Measurements from ENCODE around the gene PI4KA. TPM values are rescaled to one million over a fixed set of nuclear protein-coding genes. Genes with fewer than 3 reads are reported as not detected.

PI4KA gene
- total and polyA plus RNA-seq, 5 donors from 2014 or later, result 38.9 to 182 (median 44.5) TPM

- H3K9me3 ChIP-seq (ENCODE audit: control insufficient read depth in 2 of 2, low read length in 2 of 2), result no peaks in the 10 kb centered on the region
- no peaks in the 10 kb centered on the region for H3K27me3 Mint-ChIP-seq
- no peaks in the 10 kb centered on the region for H3K9me3 Mint-ChIP-seq
- ATAC-seq (ENCODE audit: low read depth in 2 of 2) (no peak), DNase-seq (no peak)
- H3K27ac Mint-ChIP-seq, result no peak overlapping the region
- no peak overlapping the region for H3K4me3 ChIP-seq (ENCODE audit: low read depth, low read length)
- peaks cover 0 to 8% (median 4%) of the 10 kb centered on the region in 4 donors for H3K4me1 Mint-ChIP-seq
- no peaks in the 10 kb centered on the region for H3K27me3 ChIP-seq (ENCODE audit: control insufficient read depth, insufficient read depth, low read length)
- H3K27ac ChIP-seq (ENCODE audit: insufficient read depth, low read length, poor library complexity, severe bottlenecking), result no peak overlapping the region
- H3K4me1 ChIP-seq (ENCODE audit: control insufficient read depth, insufficient read depth, low read length, poor library complexity, severe bottlenecking), result no peaks in the 10 kb centered on the region
- no peak overlapping the region for H3K4me3 Mint-ChIP-seq
- H3K36me3 ChIP-seq (ENCODE audit: control insufficient read depth, insufficient read depth, low read length), result peaks cover 76% of the 10 kb centered on the region
- H3K36me3 Mint-ChIP-seq, result peaks cover 41% of the 10 kb centered on the region
Observed at GRCh38 chr22:20745119-20745518, 113.5 kb downstream of the PI4KA start.

GRCh38 chr22:20744456-20744855 lies 114.2 kb downstream of the PI4KA start:
- ATAC-seq (ENCODE audit: low read depth in 2 of 2), result no peak
- DNase-seq, result no peak

GRCh38 chr22:20742764-20743163 lies 115.8 kb downstream of the PI4KA start:
- DNase-seq (no peak), ATAC-seq (ENCODE audit: low read depth in 2 of 2) (no peak)
- Mint-ChIP-seq H3K27me3 (no peaks in the 10 kb centered on the region), H3K4me1 (peaks cover 0 to 10% (median 6%) of the 10 kb centered on the region in 4 donors), H3K9me3 (peaks cover 0 to 1% (median 0%) of the 10 kb centered on the region in 7 donors), H3K4me3 (no peak overlapping the region), H3K27ac (peak overlapping the region in 1 of 3 donors; percentile 48), H3K36me3 (peaks cover 37% of the 10 kb centered on the region)
- H3K4me1 ChIP-seq (ENCODE audit: control insufficient read depth, insufficient read depth, low read length, poor library complexity, severe bottlenecking), result no peaks in the 10 kb centered on the region
- no peaks in the 10 kb centered on the region for H3K9me3 ChIP-seq (ENCODE audit: control insufficient read depth in 2 of 2, low read length in 2 of 2)
- H3K27ac ChIP-seq (ENCODE audit: insufficient read depth, low read length, poor library complexity, severe bottlenecking), result no peak overlapping the region
- no peak overlapping the region for H3K4me3 ChIP-seq (ENCODE audit: low read depth, low read length)
- no peaks in the 10 kb centered on the region for H3K27me3 ChIP-seq (ENCODE audit: control insufficient read depth, insufficient read depth, low read length)
- H3K36me3 ChIP-seq (ENCODE audit: control insufficient read depth, insufficient read depth, low read length), result peaks cover 68% of the 10 kb centered on the region

More at GRCh38 chr22:20744456-20744855, 114.2 kb downstream of the PI4KA start:
- Histone ChIP-seq H3K9me3 (ENCODE audit: control insufficient read depth in 2 of 2, low read length in 2 of 2) (no peaks in the 10 kb centered on the region), H3K27ac (ENCODE audit: insufficient read depth, low read length, poor library complexity, severe bottlenecking) (no peak overlapping the region), H3K4me1 (ENCODE audit: control insufficient read depth, insufficient read depth, low read length, poor library complexity, severe bottlenecking) (no peaks in the 10 kb centered on the region), H3K4me3 (ENCODE audit: low read depth, low read length) (no peak overlapping the region), H3K27me3 (ENCODE audit: control insufficient read depth, insufficient read depth, low read length) (no peaks in the 10 kb centered on the region), H3K36me3 (ENCODE audit: control insufficient read depth, insufficient read depth, low read length) (peaks cover 72% of the 10 kb centered on the region)
- Mint-ChIP-seq H3K36me3 (peaks cover 37% of the 10 kb centered on the region), H3K9me3 (peaks cover 0 to 1% (median 0%) of the 10 kb centered on the region in 7 donors), H3K4me1 (peaks cover 0 to 10% (median 4%) of the 10 kb centered on the region in 4 donors), H3K4me3 (no peak overlapping the region), H3K27ac (no peak overlapping the region), H3K27me3 (no peaks in the 10 kb centered on the region)

- H3K36me3 ChIP-seq (ENCODE audit: control insufficient read depth, insufficient read depth, low read length), result peaks cover 59% of the 10 kb centered on the region
- H3K27ac Mint-ChIP-seq, result no peak overlapping the region
- peaks cover 0 to 1% (median 0%) of the 10 kb centered on the region in 7 donors for H3K9me3 Mint-ChIP-seq
- no peaks in the 10 kb centered on the region for H3K27me3 Mint-ChIP-seq
- no peak overlapping the region for H3K27ac ChIP-seq (ENCODE audit: insufficient read depth, low read length, poor library complexity, severe bottlenecking)
- peak in 1 of 2 donors; percentile 8 for ATAC-seq (ENCODE audit: low read depth in 2 of 2)
- peaks cover 0 to 10% (median 6%) of the 10 kb centered on the region in 4 donors for H3K4me1 Mint-ChIP-seq
- no peak overlapping the region for H3K4me3 Mint-ChIP-seq
- H3K4me1 ChIP-seq (ENCODE audit: control insufficient read depth, insufficient read depth, low read length, poor library complexity, severe bottlenecking), result no peaks in the 10 kb centered on the region
- no peak overlapping the region for H3K4me3 ChIP-seq (ENCODE audit: low read depth, low read length)
- DNase-seq, result peak in 2 of 3 donors; percentile 48 to 52
- H3K27me3 ChIP-seq (ENCODE audit: control insufficient read depth, insufficient read depth, low read length), result no peaks in the 10 kb centered on the region
- H3K36me3 Mint-ChIP-seq, result peaks cover 37% of the 10 kb centered on the region
- no peaks in the 10 kb centered on the region for H3K9me3 ChIP-seq (ENCODE audit: control insufficient read depth in 2 of 2, low read length in 2 of 2)
Observed at GRCh38 chr22:20741634-20742581, 116.7 kb downstream of the PI4KA start.

GRCh38 chr22:20741008-20741633 lies 117.5 kb downstream of the PI4KA start:
- ATAC-seq (ENCODE audit: low read depth in 2 of 2) (no peak), DNase-seq (no peak)
- no peaks in the 10 kb centered on the region for H3K9me3 ChIP-seq (ENCODE audit: control insufficient read depth in 2 of 2, low read length in 2 of 2)
- no peak overlapping the region for H3K27ac ChIP-seq (ENCODE audit: insufficient read depth, low read length, poor library complexity, severe bottlenecking)
- H3K4me1 Mint-ChIP-seq, result peaks cover 0 to 10% (median 6%) of the 10 kb centered on the region in 4 donors
- H3K27me3 Mint-ChIP-seq, result no peaks in the 10 kb centered on the region
- H3K36me3 ChIP-seq (ENCODE audit: control insufficient read depth, insufficient read depth, low read length), result peaks cover 51% of the 10 kb centered on the region
- no peaks in the 10 kb centered on the region for H3K4me1 ChIP-seq (ENCODE audit: control insufficient read depth, insufficient read depth, low read length, poor library complexity, severe bottlenecking)
- H3K9me3 Mint-ChIP-seq, result peaks cover 0 to 1% (median 0%) of the 10 kb centered on the region in 7 donors
- no peak overlapping the region for H3K4me3 ChIP-seq (ENCODE audit: low read depth, low read length)
- no peak overlapping the region for H3K27ac Mint-ChIP-seq
- H3K4me3 Mint-ChIP-seq, result no peak overlapping the region
- no peaks in the 10 kb centered on the region for H3K27me3 ChIP-seq (ENCODE audit: control insufficient read depth, insufficient read depth, low read length)
- peaks cover 34% of the 10 kb centered on the region for H3K36me3 Mint-ChIP-seq

GRCh38 chr22:20740222-20740951 lies 118.2 kb downstream of the PI4KA start:
- Mint-ChIP-seq H3K36me3 (peaks cover 34% of the 10 kb centered on the region), H3K27me3 (no peaks in the 10 kb centered on the region), H3K9me3 (peaks cover 0 to 1% (median 0%) of the 10 kb centered on the region in 7 donors), H3K27ac (no peak overlapping the region), H3K4me1 (peaks cover 0 to 10% (median 6%) of the 10 kb centered on the region in 4 donors), H3K4me3 (no peak overlapping the region)
- Histone ChIP-seq H3K9me3 (ENCODE audit: control insufficient read depth in 2 of 2, low read length in 2 of 2) (no peaks in the 10 kb centered on the region), H3K27me3 (ENCODE audit: control insufficient read depth, insufficient read depth, low read length) (no peaks in the 10 kb centered on the region), H3K4me1 (ENCODE audit: control insufficient read depth, insufficient read depth, low read length, poor library complexity, severe bottlenecking) (no peaks in the 10 kb centered on the region), H3K36me3 (ENCODE audit: control insufficient read depth, insufficient read depth, low read length) (peaks cover 48% of the 10 kb centered on the region), H3K4me3 (ENCODE audit: low read depth, low read length) (no peak overlapping the region), H3K27ac (ENCODE audit: insufficient read depth, low read length, poor library complexity, severe bottlenecking) (no peak overlapping the region)
- DNase-seq (no peak), ATAC-seq (ENCODE audit: low read depth in 2 of 2) (no peak)

- peaks cover 0 to 10% (median 6%) of the 10 kb centered on the region in 4 donors for H3K4me1 Mint-ChIP-seq
Observed at GRCh38 chr22:20738394-20739089, 120.1 kb downstream of the PI4KA start.

More at GRCh38 chr22:20738394-20739089, 120.1 kb downstream of the PI4KA start:
- Histone ChIP-seq H3K4me3 (ENCODE audit: low read depth, low read length) (no peak overlapping the region), H3K4me1 (ENCODE audit: control insufficient read depth, insufficient read depth, low read length, poor library complexity, severe bottlenecking) (no peaks in the 10 kb centered on the region), H3K36me3 (ENCODE audit: control insufficient read depth, insufficient read depth, low read length) (peaks cover 33% of the 10 kb centered on the region), H3K27ac (ENCODE audit: insufficient read depth, low read length, poor library complexity, severe bottlenecking) (no peak overlapping the region), H3K27me3 (ENCODE audit: control insufficient read depth, insufficient read depth, low read length) (no peaks in the 10 kb centered on the region), H3K9me3 (ENCODE audit: control insufficient read depth in 2 of 2, low read length in 2 of 2) (no peaks in the 10 kb centered on the region)
- no peak for ATAC-seq (ENCODE audit: low read depth in 2 of 2)
- DNase-seq, result no peak
- peaks cover 30% of the 10 kb centered on the region for H3K36me3 Mint-ChIP-seq
- H3K9me3 Mint-ChIP-seq, result peaks cover 0 to 1% (median 0%) of the 10 kb centered on the region in 7 donors
- H3K27me3 Mint-ChIP-seq, result no peaks in the 10 kb centered on the region
- peak overlapping the region in 1 of 4 donors; percentile 24 for H3K4me3 Mint-ChIP-seq
- peak overlapping the region in 2 of 3 donors; percentile 36 to 67 for H3K27ac Mint-ChIP-seq
